Keratinocyte (primary cell): ENCODE data around the gene DDX31. TPM values are rescaled to one million over a fixed set of nuclear protein-coding genes. Genes with fewer than 3 reads are reported as not detected.

ENCODE experiments used
- DNase-seq: peaks from one replicate; pipeline ENCODE4 v3.0.0-alpha.2; 2011; ENCODE audit warnings: low read depth, missing footprints, low spot score
- FAIRE-seq: peaks from 2 replicates; lab custom pipeline; 2011; peaks lifted over from hg19 to GRCh38; lab: Jason Lieb, UNC
- H2AFZ ChIP-seq: 2 replicates; pipeline ENCODE4 v1.6.0; 2012; ENCODE audit warnings: low read length, control low read depth, inconsistent platforms; ENCODE audit not compliant: control insufficient read depth
- H3K27ac ChIP-seq: 2 replicates; pipeline ENCODE4 v1.5.1; 2011; ENCODE audit warnings: low read length; ENCODE audit not compliant: control insufficient read depth, insufficient read depth
- H3K27me3 ChIP-seq: 3 replicates; pipeline ENCODE4 v1.6.0; 2011; ENCODE audit warnings: low read length; ENCODE audit not compliant: control insufficient read depth, insufficient read depth; ENCODE audit errors: extremely low read depth
- H3K36me3 ChIP-seq, 2 experiments: 2 replicates in 1 of 2; 3 replicates in 1 of 2; pipeline ENCODE4 v1.5.1; 2011; ENCODE audit warnings: low read length in 2 of 2, mild to moderate bottlenecking in 1 of 2; ENCODE audit not compliant: control insufficient read depth in 2 of 2, insufficient read depth in 2 of 2; ENCODE audit errors: extremely low read depth in 1 of 2
- H3K4me1 ChIP-seq: 3 replicates; pipeline ENCODE4 v1.5.1; 2011; ENCODE audit warnings: low read length; ENCODE audit not compliant: control insufficient read depth, insufficient read depth; ENCODE audit errors: extremely low read depth
- H3K4me2 ChIP-seq: 3 replicates; pipeline ENCODE4 v1.6.0; 2011; ENCODE audit warnings: low read depth, low read length; ENCODE audit not compliant: control insufficient read depth, insufficient read depth; ENCODE audit errors: extremely low read depth
- H3K4me3 ChIP-seq, 3 experiments: fragments of 200-600 bp in 1 of 3; sonication (generic) in 1 of 3; 2 replicates in 2 of 3; 3 replicates in 1 of 3; pipeline ENCODE4 v1.5.1; 2011 to 2016; ENCODE audit warnings: low read length in 3 of 3, mild to moderate bottlenecking in 3 of 3, control low read depth in 2 of 3, inconsistent platforms in 1 of 3, low read depth in 1 of 3, mixed read lengths in 1 of 3, mixed run types in 1 of 3, moderate library complexity in 1 of 3; ENCODE audit not compliant: control insufficient read depth in 2 of 3, insufficient read depth in 2 of 3; ENCODE audit errors: extremely low read depth in 1 of 3
- H3K79me2 ChIP-seq: 2 replicates; pipeline ENCODE4 v1.6.0; 2012; ENCODE audit warnings: low read length; ENCODE audit not compliant: control insufficient read depth, insufficient read depth
- H3K9ac ChIP-seq: 3 replicates; pipeline ENCODE4 v1.6.0; 2011; ENCODE audit warnings: low read length; ENCODE audit not compliant: control insufficient read depth, insufficient read depth; ENCODE audit errors: extremely low read depth
- H3K9me1 ChIP-seq: 3 replicates; pipeline ENCODE4 v1.6.0; 2011; ENCODE audit warnings: low read length; ENCODE audit not compliant: control insufficient read depth, insufficient read depth; ENCODE audit errors: extremely low read depth
- H3K9me3 ChIP-seq: 2 replicates; pipeline ENCODE4 v1.5.1; 2012; ENCODE audit warnings: low read depth, low read length; ENCODE audit not compliant: control insufficient read depth
- H4K20me1 ChIP-seq: 3 replicates; pipeline ENCODE4 v1.6.0; 2011; ENCODE audit warnings: low read length; ENCODE audit not compliant: control insufficient read depth, insufficient read depth; ENCODE audit errors: extremely low read depth
- EZH2 ChIP-seq: IDR thresholded peaks from one replicate; pipeline ENCODE4 v1.6.1; 2012; ENCODE audit warnings: inconsistent platforms, mild to moderate bottlenecking, low read length, moderate library complexity
- dilution Hi-C: fragments of 300-500 bp; cut with MboI; formaldehyde crosslinking; loops from one replicate; pipeline ENCODE4 v1.7.0; 2020; ENCODE audit warnings: low sequenced_read_pairs; ENCODE audit not compliant: extremely low pct_ligation_motif_present
- polyA plus RNA-seq, 5 experiments: library from polyadenylated mRNA; depleted of rRNA in 3 of 5; stranded (reverse) in 3 of 5; stranded (forward) in 1 of 5; unstranded in 1 of 5; fragments of >200 nt; gene quantifications; 1 replicate in 1 of 5; 2 replicates in 3 of 5; 3 replicates in 1 of 5; pipeline versions ENCODE4 v1.2.1 to v1.2.3, GENCODE V29; 2011 to 2012; ENCODE audit warnings: missing spikeins in 2 of 5, low read depth in 1 of 5, low replicate concordance in 1 of 5
- TF ChIP-seq, protein P1 (sequence below), 3 experiments: IDR thresholded peaks in 1 of 3; conservative IDR thresholded peaks in 1 of 3; optimal IDR thresholded peaks in 1 of 3; 2 replicates in 2 of 3; 3 replicates in 1 of 3; pipeline versions ENCODE3 to v1.5.1; 2011; ENCODE audit warnings: low read length in 3 of 3, mild to moderate bottlenecking in 3 of 3, moderate library complexity in 2 of 3, control low read depth in 1 of 3, inconsistent platforms in 1 of 3; ENCODE audit not compliant: insufficient read depth in 2 of 3; ENCODE audit errors: extremely low read depth in 1 of 3

Gene DDX31
- polyA plus RNA-seq, 1 donor (not counting 4 experiments of a cell fraction or from before 2014, with no cell fraction given) = 21.0 TPM

DNA sequence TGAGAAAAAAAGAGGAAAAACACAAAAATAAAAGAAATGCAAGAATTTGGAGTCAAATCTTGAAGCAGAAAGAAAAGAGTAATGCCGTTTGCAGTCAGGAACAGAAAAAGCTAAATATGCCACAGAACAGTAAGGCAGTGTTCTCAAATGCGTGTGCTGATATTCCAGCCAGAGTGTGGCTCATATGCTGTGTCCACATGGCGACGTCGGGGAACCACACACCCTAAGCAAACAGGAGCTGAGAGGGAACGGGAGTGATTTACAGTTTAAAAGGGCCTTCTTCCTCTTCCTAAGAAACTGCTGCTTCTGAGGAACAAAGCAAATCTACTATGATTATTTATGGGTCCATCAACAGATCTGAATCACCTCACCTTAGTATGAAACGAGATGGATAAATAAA lies 42.7 kb downstream of the DDX31 start:
- TF ChIP-seq, protein P1, sequence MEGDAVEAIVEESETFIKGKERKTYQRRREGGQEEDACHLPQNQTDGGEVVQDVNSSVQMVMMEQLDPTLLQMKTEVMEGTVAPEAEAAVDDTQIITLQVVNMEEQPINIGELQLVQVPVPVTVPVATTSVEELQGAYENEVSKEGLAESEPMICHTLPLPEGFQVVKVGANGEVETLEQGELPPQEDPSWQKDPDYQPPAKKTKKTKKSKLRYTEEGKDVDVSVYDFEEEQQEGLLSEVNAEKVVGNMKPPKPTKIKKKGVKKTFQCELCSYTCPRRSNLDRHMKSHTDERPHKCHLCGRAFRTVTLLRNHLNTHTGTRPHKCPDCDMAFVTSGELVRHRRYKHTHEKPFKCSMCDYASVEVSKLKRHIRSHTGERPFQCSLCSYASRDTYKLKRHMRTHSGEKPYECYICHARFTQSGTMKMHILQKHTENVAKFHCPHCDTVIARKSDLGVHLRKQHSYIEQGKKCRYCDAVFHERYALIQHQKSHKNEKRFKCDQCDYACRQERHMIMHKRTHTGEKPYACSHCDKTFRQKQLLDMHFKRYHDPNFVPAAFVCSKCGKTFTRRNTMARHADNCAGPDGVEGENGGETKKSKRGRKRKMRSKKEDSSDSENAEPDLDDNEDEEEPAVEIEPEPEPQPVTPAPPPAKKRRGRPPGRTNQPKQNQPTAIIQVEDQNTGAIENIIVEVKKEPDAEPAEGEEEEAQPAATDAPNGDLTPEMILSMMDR (optimal IDR thresholded peaks at IDR 0.05 in 1 of 3, IDR thresholded peaks at IDR 0.05 in 1 of 3, conservative IDR thresholded peaks at IDR 0.05 in 1 of 3; ENCODE audit: extremely low read depth in 1 of 3, insufficient read depth in 2 of 3, low read length in 3 of 3) = no peak
- no peak for TF ChIP-seq EZH2
- dilution Hi-C loops = no loop called here

DNA sequence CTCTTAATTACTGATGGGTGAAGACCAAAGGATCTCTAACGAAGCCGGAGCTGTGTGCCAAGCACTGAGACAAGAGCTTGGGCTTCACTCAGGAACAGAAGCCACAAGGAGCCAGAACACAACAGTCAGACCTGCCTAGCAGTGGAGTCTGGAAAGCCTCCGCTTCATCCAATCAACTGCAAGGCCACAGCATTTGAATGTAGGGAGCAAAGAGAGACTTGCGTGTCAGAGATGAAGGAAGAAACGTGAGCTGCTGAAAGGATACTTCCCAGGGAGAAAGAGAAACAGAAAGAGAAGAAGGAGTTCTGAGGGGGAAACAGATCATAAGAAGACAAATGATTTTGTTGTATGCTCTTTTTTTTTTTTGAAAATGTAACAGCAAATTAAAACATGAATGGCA lies 43.5 kb downstream of the DDX31 start:
- Histone ChIP-seq H3K4me2 (no peak overlapping the region), H4K20me1 (no peaks in the 10 kb centered on the region), H3K79me2 (no peaks in the 10 kb centered on the region), H3K27ac (no peak overlapping the region), H3K9ac (no peak overlapping the region), H3K36me3 (peaks cover 19 to 21% of the 10 kb centered on the region in 2 experiments), H3K27me3 (no peaks in the 10 kb centered on the region), H2AFZ (no peak overlapping the region), H3K9me3 (no peaks in the 10 kb centered on the region), H3K4me1 (peaks cover 12% of the 10 kb centered on the region), H3K4me3 (no peak overlapping the region), H3K9me1 (no peaks in the 10 kb centered on the region)
- dilution Hi-C loops = no loop called here
- TF ChIP-seq EZH2 = no peak
- TF ChIP-seq, protein P1 (optimal IDR thresholded peaks at IDR 0.05 in 1 of 3, IDR thresholded peaks at IDR 0.05 in 1 of 3, conservative IDR thresholded peaks at IDR 0.05 in 1 of 3; ENCODE audit: extremely low read depth in 1 of 3, insufficient read depth in 2 of 3, low read length in 3 of 3) = no peak
- no peak for FAIRE-seq
- no peak for DNase-seq

More for the DNA sequence above, 42.7 kb downstream of the DDX31 start:
- no peaks in the 10 kb centered on the region for H4K20me1 ChIP-seq
- H3K4me1 ChIP-seq = peaks cover 19% of the 10 kb centered on the region
- H3K9me3 ChIP-seq = no peaks in the 10 kb centered on the region
- H3K4me3 ChIP-seq = no peak overlapping the region
- no peak overlapping the region for H2AFZ ChIP-seq
- no peak overlapping the region for H3K4me2 ChIP-seq
- H3K36me3 ChIP-seq = peaks cover 19 to 21% of the 10 kb centered on the region in 2 experiments
- H3K27me3 ChIP-seq = no peaks in the 10 kb centered on the region
- no peak overlapping the region for H3K9ac ChIP-seq
- H3K27ac ChIP-seq = no peak overlapping the region
- no peak for FAIRE-seq
- DNase-seq = no peak
- no peaks in the 10 kb centered on the region for H3K79me2 ChIP-seq
- H3K9me1 ChIP-seq = no peaks in the 10 kb centered on the region
